Activated T-cell treated with anti-CD3 and anti-CD28 coated beads, Interleukin-2, amount 50 U/mL, for 4 hours (primary cell): ENCODE data around the gene SSTR4. TPM values are rescaled to one million over a fixed set of nuclear protein-coding genes. Genes with fewer than 3 reads are reported as not detected.

Source experiments
- ATAC-seq, 2 donors: fragments of 200-7000 bp; cut with Tn5 transposase; one replicate each; pipeline ENCODE4 v1.10.0; 2021
- DNase-seq: peaks from one replicate; pipeline ENCODE4 v3.0.0-alpha.2; 2020
- H3K27me3 Mint-ChIP-seq: one replicate; pipeline ENCODE4 v1.8.0; 2021; ENCODE audit warnings: low read depth, mixed read lengths
- H3K36me3 Mint-ChIP-seq: one replicate; pipeline ENCODE4 v1.8.0; 2022; ENCODE audit warnings: mixed read lengths; ENCODE audit not compliant: insufficient read depth
- H3K4me1 Mint-ChIP-seq: one replicate; pipeline ENCODE4 v1.8.0; 2021; ENCODE audit warnings: low read depth, mixed read lengths
- H3K4me3 Mint-ChIP-seq: one replicate; pipeline ENCODE4 v1.8.0; 2021; ENCODE audit warnings: mild to moderate bottlenecking, moderate library complexity, mixed read lengths
- H3K9me3 Mint-ChIP-seq: one replicate; pipeline ENCODE4 v1.8.0; 2021; ENCODE audit warnings: mixed read lengths
- total RNA-seq, 3 donors: library from RNA; stranded (reverse); gene quantifications; one replicate each; pipeline ENCODE4 v1.2.1, GENCODE V29; 2021

The SSTR4 gene
- total RNA-seq, 3 donors from 2014 or later: not detected

- no peaks in the 10 kb centered on the region for H3K9me3 Mint-ChIP-seq
Observed at GRCh38 chr20:23008667-23009066, 26.4 kb upstream of the SSTR4 start.

DNA sequence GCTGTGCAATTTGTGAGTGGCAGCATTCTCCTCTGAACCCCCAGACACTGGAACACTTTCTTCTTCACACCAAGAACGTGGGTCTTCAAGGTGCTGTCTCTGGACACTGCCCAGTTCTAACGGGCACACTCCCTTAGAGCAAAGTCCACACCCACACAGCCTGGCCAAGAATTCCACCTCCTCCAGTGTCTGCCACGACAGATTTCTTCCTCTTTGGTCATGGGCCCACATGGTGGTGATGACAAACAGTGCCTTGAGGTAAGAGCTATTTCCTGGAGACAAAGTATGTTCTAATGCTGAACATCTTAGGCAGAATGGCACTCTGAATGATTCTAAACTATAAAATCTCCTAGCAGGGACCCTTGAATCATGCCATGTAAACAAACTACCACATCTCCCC, 25.5 kb upstream of the SSTR4 start:
- H3K4me1 Mint-ChIP-seq: no peaks in the 10 kb centered on the region
- no peaks in the 10 kb centered on the region for H3K9me3 Mint-ChIP-seq
- ATAC-seq (no peak), DNase-seq (no peak)
- H3K4me3 Mint-ChIP-seq: no peak overlapping the region
- H3K36me3 Mint-ChIP-seq: no peaks in the 10 kb centered on the region
- no peaks in the 10 kb centered on the region for H3K27me3 Mint-ChIP-seq

More at GRCh38 chr20:23008667-23009066, 26.4 kb upstream of the SSTR4 start:
- DNase-seq (no peak), ATAC-seq (no peak)
- Mint-ChIP-seq H3K4me1 (no peaks in the 10 kb centered on the region), H3K27me3 (no peaks in the 10 kb centered on the region), H3K4me3 (no peak overlapping the region), H3K36me3 (no peaks in the 10 kb centered on the region)

DNA sequence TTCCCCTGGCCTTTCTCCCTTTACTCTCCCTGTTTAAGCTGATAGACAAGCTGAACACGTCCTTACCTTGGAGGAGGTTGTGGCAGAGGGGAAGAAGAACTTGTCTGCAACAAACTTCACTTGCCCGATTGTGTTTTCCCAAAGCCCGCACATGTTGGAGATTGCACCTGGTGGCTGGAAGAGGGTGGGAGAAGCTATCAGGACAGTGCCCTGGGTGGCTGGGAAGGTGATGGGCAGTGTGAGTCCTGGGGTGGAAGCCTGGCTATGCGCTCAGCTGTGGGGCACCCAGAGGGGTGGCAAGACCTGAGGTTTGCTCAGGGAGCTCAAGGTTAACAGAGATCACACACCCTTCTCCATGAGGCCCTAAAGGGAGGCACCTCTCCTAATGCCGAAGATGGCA, 25.0 kb upstream of the SSTR4 start:
- DNase-seq (no peak), ATAC-seq (no peak)
- H3K36me3 Mint-ChIP-seq: no peaks in the 10 kb centered on the region
- H3K9me3 Mint-ChIP-seq: no peaks in the 10 kb centered on the region
- no peaks in the 10 kb centered on the region for H3K4me1 Mint-ChIP-seq
- no peak overlapping the region for H3K4me3 Mint-ChIP-seq
- H3K27me3 Mint-ChIP-seq: no peaks in the 10 kb centered on the region

DNA sequence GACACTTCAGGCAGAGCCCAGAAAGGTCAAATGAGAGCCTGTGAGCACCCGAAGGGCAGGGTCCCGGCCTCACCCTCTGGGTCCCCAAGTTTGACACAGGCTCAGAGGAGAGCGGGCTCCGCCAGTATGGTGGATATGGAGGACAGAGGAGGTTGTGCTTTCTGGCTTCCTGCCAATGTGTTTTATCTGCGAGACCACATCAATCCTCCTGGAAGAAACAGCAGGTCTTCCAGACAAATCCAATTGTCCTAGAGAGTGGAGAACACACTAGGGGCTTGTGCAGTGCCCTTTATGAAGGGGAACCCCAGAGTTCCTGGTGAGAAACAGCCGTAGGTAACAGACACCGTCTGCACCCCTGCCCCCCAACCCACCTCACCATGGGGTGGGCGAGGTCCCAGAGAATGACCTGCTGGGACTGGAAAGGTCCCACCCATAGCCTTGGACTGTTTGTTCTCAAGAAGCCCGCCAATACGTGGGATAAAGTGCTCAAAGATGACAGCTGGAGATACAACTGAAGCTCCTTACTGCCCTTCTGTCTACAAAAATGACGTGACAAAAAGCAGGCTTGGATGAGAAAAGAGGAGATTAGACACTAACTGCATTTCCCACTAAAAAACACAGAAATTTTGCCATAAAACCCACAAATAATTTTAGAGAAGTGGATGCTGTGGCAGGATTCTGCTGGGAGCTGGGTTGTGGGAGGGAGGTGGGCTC, 23.9 kb upstream of the SSTR4 start:
- no peak for ATAC-seq
- Mint-ChIP-seq H3K4me3 (no peak overlapping the region), H3K36me3 (no peaks in the 10 kb centered on the region), H3K4me1 (no peaks in the 10 kb centered on the region), H3K9me3 (no peaks in the 10 kb centered on the region), H3K27me3 (no peaks in the 10 kb centered on the region)
- DNase-seq: no peak

DNA sequence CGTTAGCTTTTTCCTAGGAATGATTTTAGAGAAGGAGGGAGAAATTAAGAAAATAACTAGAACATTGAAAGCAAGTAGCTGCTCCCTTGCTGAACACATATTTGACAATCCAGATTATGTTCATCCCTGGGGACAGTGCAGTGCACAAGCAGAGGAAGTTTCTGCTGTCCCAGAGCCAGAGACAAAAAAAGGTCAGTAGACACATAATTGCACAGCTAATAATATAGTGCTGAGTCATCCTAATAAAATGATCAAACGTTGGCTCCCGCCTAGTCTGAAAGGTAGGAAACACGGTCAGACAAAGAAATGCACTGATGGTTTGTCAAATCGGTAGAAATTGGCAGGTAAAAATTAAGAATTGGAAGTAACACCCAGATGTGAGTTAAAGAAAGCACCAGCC, 21.7 kb upstream of the SSTR4 start:
- Mint-ChIP-seq H3K36me3 (no peaks in the 10 kb centered on the region), H3K9me3 (no peaks in the 10 kb centered on the region), H3K4me1 (no peaks in the 10 kb centered on the region), H3K4me3 (no peak overlapping the region), H3K27me3 (no peaks in the 10 kb centered on the region)
- DNase-seq: no peak
- no peak for ATAC-seq

DNA sequence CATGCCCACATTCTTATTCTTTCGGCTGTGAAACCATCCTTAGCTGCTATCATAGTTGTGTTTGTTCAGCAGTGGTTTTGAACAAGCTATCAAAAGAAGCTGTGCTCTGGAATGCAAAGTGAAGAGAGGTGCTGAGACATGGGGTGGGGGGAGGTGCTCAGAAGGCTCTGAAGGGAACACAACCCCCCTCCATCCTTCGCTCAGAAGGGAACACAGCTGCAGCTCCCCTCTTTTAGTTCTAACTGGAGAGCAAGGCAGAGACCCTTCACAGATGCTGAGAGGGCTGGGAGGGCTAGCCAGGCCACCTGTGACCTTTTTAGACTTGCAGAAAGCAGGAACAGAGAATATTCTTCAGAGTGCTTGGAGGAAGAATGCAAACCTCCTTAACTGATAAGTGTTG, 17.6 kb upstream of the SSTR4 start:
- DNase-seq (no peak), ATAC-seq (no peak)
- H3K4me3 Mint-ChIP-seq: no peak overlapping the region
- H3K27me3 Mint-ChIP-seq: peaks cover 2% of the 10 kb centered on the region
- H3K9me3 Mint-ChIP-seq: no peaks in the 10 kb centered on the region
- H3K36me3 Mint-ChIP-seq: no peaks in the 10 kb centered on the region
- no peaks in the 10 kb centered on the region for H3K4me1 Mint-ChIP-seq

- Mint-ChIP-seq H3K4me1 (no peaks in the 10 kb centered on the region), H3K4me3 (no peak overlapping the region), H3K27me3 (peaks cover 2% of the 10 kb centered on the region), H3K9me3 (no peaks in the 10 kb centered on the region), H3K36me3 (no peaks in the 10 kb centered on the region)
- ATAC-seq (no peak), DNase-seq (no peak)
Observed at GRCh38 chr20:23018432-23018831, 16.7 kb upstream of the SSTR4 start.

- H3K4me1 Mint-ChIP-seq: no peaks in the 10 kb centered on the region
- no peak for ATAC-seq
- H3K27me3 Mint-ChIP-seq: peaks cover 2% of the 10 kb centered on the region
- no peaks in the 10 kb centered on the region for H3K36me3 Mint-ChIP-seq
- H3K4me3 Mint-ChIP-seq: no peak overlapping the region
- DNase-seq: no peak
- H3K9me3 Mint-ChIP-seq: no peaks in the 10 kb centered on the region
Observed at GRCh38 chr20:23018941-23019340, 16.2 kb upstream of the SSTR4 start.

DNA sequence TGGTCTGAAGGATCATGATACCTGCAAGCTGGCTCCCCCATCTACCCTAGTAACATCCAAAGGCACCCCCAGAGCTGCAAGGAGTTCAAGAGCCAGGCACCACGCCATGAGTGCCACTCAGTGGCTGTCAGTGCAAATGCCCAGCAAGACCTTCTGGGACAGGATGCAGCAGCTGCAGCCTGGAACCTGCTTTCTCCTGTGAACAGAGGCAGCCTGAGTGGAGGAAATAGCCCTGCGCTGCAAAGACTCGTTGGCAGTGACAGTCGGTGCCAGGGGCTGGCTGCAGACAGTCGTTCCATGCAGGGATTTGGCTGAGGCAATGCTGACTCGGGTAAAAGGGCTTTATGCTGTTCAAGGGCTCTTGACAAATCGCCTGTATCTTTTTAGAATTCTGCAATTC, 15.7 kb upstream of the SSTR4 start:
- Mint-ChIP-seq H3K4me1 (no peaks in the 10 kb centered on the region), H3K27me3 (peaks cover 2% of the 10 kb centered on the region), H3K36me3 (no peaks in the 10 kb centered on the region), H3K9me3 (no peaks in the 10 kb centered on the region), H3K4me3 (no peak overlapping the region)
- ATAC-seq (no peak), DNase-seq (no peak)

DNA sequence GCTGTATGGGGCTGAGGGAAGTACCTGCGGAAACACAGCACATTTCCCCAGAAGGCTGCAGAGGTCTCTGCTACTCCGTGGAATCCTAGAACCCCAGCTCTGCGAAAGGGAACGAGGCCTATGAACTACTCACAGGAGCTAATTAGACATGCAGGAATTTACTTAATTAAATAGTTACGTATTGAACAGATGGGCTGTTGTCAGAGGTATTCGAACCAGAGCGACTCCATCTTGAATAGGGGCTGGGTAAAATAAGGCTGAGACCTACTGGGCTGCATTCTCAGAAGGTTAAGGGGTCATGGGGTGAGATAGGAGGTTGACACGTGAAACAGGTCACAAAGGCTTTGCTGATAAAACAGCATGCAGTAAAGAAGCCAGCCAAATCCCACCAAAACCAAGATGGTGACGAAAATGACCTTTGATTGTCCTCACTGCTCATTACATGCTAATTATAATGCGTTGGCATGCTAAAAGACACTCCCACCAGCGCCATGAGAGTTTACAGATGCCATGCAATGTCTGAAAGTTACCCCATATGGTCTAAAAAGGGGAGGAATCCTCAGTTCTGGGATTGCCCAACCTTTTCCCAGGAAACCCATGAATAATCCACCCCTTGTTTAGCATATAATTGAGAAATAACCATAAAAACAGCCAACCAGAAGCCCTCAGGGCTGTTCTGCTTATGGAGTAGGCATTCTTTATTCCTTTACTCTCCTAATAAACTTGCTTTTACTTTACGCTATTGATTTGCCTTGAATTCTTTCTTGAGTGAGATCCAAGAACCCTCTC, 14.7 kb upstream of the SSTR4 start:
- no peak overlapping the region for H3K4me3 Mint-ChIP-seq
- DNase-seq (no peak), ATAC-seq (no peak)
- H3K27me3 Mint-ChIP-seq: peaks cover 2% of the 10 kb centered on the region
- H3K9me3 Mint-ChIP-seq: no peaks in the 10 kb centered on the region
- no peaks in the 10 kb centered on the region for H3K36me3 Mint-ChIP-seq
- H3K4me1 Mint-ChIP-seq: no peaks in the 10 kb centered on the region

GRCh38 chr20:23021541-23021940, 13.6 kb upstream of the SSTR4 start:
- Mint-ChIP-seq H3K36me3 (no peaks in the 10 kb centered on the region), H3K4me1 (no peaks in the 10 kb centered on the region), H3K4me3 (no peak overlapping the region), H3K27me3 (peaks cover 2% of the 10 kb centered on the region), H3K9me3 (no peaks in the 10 kb centered on the region)
- ATAC-seq (no peak), DNase-seq (no peak)

DNA sequence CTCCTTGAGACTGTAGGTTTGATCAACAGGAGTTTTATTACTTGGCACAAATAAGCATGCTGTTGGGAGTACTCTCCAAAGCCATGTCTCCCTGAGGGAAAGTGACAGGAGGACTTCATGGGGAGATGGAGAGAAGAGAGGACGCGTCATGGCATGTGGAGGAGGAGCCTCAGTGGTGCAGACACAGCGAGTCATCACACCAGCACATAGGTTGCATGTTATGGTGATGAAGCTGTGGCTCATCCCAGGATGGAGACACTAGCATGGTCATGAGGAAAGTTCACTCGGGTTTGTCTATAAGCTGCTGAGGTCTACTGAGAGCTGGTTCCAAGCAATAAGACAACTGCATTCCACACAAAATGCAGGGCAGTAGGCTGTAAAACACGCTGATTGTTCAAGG, 13.2 kb upstream of the SSTR4 start:
- DNase-seq: no peak
- Mint-ChIP-seq H3K9me3 (no peaks in the 10 kb centered on the region), H3K27me3 (peaks cover 2% of the 10 kb centered on the region), H3K36me3 (no peaks in the 10 kb centered on the region), H3K4me3 (no peak overlapping the region), H3K4me1 (no peaks in the 10 kb centered on the region)
- no peak for ATAC-seq

DNA sequence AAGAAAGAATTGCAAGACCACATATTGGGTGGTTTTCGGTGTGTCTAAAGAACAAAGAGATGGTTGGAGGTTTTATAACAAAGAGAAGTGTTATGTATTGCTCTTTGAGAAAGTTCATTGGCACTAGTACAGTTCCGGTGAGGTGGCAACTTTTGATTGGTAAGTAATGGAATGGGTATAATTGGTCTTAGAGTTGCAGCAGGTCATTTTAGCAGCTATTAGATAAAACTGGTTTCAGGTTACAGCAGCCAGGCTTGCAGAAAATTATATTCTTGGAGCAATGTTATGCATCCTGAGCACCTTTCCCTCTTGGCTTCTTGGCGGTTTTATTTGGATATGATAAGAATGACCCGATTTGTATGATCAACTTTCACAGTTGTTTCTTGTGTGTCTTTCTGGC, 12.3 kb upstream of the SSTR4 start:
- H3K9me3 Mint-ChIP-seq: no peaks in the 10 kb centered on the region
- H3K36me3 Mint-ChIP-seq: no peaks in the 10 kb centered on the region
- H3K27me3 Mint-ChIP-seq: peaks cover 2% of the 10 kb centered on the region
- ATAC-seq (no peak), DNase-seq (no peak)
- no peaks in the 10 kb centered on the region for H3K4me1 Mint-ChIP-seq
- no peak overlapping the region for H3K4me3 Mint-ChIP-seq

GRCh38 chr20:23023621-23024177, 11.4 kb upstream of the SSTR4 start:
- H3K27me3 Mint-ChIP-seq: peaks cover 2% of the 10 kb centered on the region
- no peaks in the 10 kb centered on the region for H3K36me3 Mint-ChIP-seq
- DNase-seq (no peak), ATAC-seq (no peak)
- no peaks in the 10 kb centered on the region for H3K9me3 Mint-ChIP-seq
- H3K4me1 Mint-ChIP-seq: no peaks in the 10 kb centered on the region
- H3K4me3 Mint-ChIP-seq: no peak overlapping the region

DNA sequence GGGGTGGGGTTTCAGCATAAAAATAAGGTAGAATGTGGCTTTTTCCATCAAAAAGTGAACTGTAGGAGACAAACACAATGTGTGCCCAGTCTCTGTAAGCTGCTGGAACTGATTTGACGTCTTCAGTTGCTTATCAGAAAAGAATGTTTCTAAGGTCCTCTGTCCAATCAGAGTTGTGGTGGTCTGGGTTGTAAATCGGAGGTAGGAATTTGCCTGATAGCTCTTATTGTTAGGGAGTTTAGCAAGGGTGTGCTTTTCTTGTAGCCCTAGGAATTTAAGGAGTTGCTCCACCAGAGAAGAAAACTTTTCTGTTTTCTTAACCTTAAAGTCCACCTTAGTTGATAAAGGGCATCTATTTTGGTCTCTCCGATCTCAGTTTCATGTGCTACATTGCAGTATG, 10.4 kb upstream of the SSTR4 start:
- H3K4me3 Mint-ChIP-seq: no peak overlapping the region

More for the DNA sequence above, 10.4 kb upstream of the SSTR4 start:
- DNase-seq (no peak), ATAC-seq (no peak)
- H3K36me3 Mint-ChIP-seq: no peaks in the 10 kb centered on the region
- no peaks in the 10 kb centered on the region for H3K27me3 Mint-ChIP-seq
- H3K4me1 Mint-ChIP-seq: no peaks in the 10 kb centered on the region
- H3K9me3 Mint-ChIP-seq: no peaks in the 10 kb centered on the region
